HUES48 (cell line): Measurements from ENCODE around the gene TRMT1.

ENCODE experiments used
- H3K27ac ChIP-seq: one replicate; pipeline ENCODE4 v1.7.0; 2013; ENCODE audit warnings: low read depth, low read length, inconsistent platforms
- H3K27me3 ChIP-seq: 2 replicates; pipeline ENCODE4 v1.6.1; 2013; ENCODE audit warnings: mild to moderate bottlenecking, low read length; ENCODE audit not compliant: control insufficient read depth, insufficient read depth
- H3K36me3 ChIP-seq: 2 replicates; pipeline ENCODE4 v1.6.1; 2013; ENCODE audit warnings: low read length; ENCODE audit not compliant: control insufficient read depth, insufficient read depth
- H3K4me1 ChIP-seq: 2 replicates; pipeline ENCODE4 v1.6.1; 2013; ENCODE audit warnings: mild to moderate bottlenecking, low read length; ENCODE audit not compliant: control insufficient read depth, insufficient read depth
- H3K4me3 ChIP-seq: 2 replicates; pipeline ENCODE4 v1.5.1; 2013; ENCODE audit warnings: mild to moderate bottlenecking, low read depth, low read length
- H3K9ac ChIP-seq: 2 replicates; pipeline ENCODE4 v1.6.1; 2013; ENCODE audit warnings: mild to moderate bottlenecking, low read depth, low read length, moderate library complexity
- H3K9me3 ChIP-seq: 2 replicates; pipeline ENCODE4 v1.6.1; 2013; ENCODE audit warnings: low read length; ENCODE audit not compliant: control insufficient read depth, insufficient read depth

TRMT1 gene

GRCh38 chr19:13062317-13062716 is 54.2 kb downstream of the TRMT1 start:
- H3K27ac ChIP-seq = no peak overlapping the region
- H3K27me3 ChIP-seq = peaks cover 68% of the 10 kb centered on the region
- no peaks in the 10 kb centered on the region for H3K36me3 ChIP-seq
- no peak overlapping the region for H3K4me3 ChIP-seq
- H3K4me1 ChIP-seq = peaks cover 16% of the 10 kb centered on the region
- H3K9ac ChIP-seq = no peak overlapping the region
- H3K9me3 ChIP-seq = no peaks in the 10 kb centered on the region

DNA sequence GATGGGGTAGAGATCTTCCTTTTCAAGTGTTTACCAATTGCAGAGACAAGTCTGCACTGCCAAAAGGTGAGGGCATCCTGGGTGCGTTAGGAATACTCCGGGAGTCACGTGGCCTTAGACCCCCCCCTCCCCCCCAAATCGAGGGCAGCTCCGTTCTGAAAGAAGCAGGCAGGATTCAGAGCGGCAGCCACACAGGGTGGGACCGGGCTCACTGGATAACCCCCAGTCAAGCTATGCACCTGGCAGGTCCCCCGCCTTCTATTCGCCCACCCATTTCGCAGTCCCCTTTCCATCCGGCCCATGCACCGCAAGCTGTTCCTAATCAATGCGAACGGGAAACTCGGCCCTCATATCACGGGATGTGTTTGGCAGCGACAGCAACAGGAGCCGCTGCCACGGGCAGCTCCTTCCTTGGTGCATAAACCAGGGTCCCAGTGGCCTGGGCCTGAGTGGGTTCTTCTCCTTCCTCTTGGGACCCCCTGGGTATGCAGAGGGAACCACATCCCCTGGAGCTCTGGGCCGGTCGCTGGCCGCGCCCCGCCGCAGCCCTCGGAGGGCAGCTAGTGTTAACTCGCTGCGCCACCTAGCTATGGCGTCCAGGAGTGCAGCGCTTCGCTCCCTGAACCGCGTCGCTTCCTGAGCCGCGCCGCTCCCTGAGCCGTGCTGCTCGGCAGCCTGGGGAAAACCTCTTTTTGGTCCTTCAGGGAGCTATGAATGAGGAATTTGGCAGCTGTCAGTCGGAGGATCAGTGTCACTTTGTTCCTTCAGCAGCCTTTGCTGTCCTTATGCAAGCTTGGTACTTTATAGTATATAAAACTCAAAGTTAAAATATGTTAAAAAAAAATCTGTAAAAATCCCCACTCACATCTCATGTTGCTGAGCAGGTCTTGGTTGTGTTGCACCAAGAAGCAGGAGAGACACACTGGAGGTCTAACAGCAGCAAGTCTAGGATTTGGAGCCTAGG is 55.3 kb downstream of the TRMT1 start:
- peaks cover 26% of the 10 kb centered on the region for H3K4me1 ChIP-seq
- H3K9me3 ChIP-seq = no peaks in the 10 kb centered on the region
- H3K27me3 ChIP-seq = peaks cover 76% of the 10 kb centered on the region
- no peak overlapping the region for H3K9ac ChIP-seq
- H3K4me3 ChIP-seq = peak overlapping the region; percentile 51
- no peak overlapping the region for H3K27ac ChIP-seq
- H3K36me3 ChIP-seq = no peaks in the 10 kb centered on the region

- no peak overlapping the region for H3K27ac ChIP-seq
- H3K4me1 ChIP-seq = peaks cover 35% of the 10 kb centered on the region
- peaks cover 84% of the 10 kb centered on the region for H3K27me3 ChIP-seq
- no peaks in the 10 kb centered on the region for H3K9me3 ChIP-seq
- H3K4me3 ChIP-seq = peak overlapping the region; percentile 51
- H3K9ac ChIP-seq = no peak overlapping the region
- no peaks in the 10 kb centered on the region for H3K36me3 ChIP-seq
Measured at GRCh38 chr19:13060233-13060963, 56.1 kb downstream of the TRMT1 start.

GRCh38 chr19:13058951-13059660 is 57.4 kb downstream of the TRMT1 start:
- H3K27me3 ChIP-seq = peaks cover 97% of the 10 kb centered on the region
- H3K9me3 ChIP-seq = no peaks in the 10 kb centered on the region
- H3K4me3 ChIP-seq = no peak overlapping the region
- no peaks in the 10 kb centered on the region for H3K36me3 ChIP-seq
- H3K9ac ChIP-seq = no peak overlapping the region
- no peak overlapping the region for H3K27ac ChIP-seq
- peaks cover 48% of the 10 kb centered on the region for H3K4me1 ChIP-seq

- Histone ChIP-seq H3K4me1 (peaks cover 52% of the 10 kb centered on the region), H3K9ac (no peak overlapping the region), H3K4me3 (no peak overlapping the region), H3K27ac (no peak overlapping the region), H3K36me3 (no peaks in the 10 kb centered on the region), H3K9me3 (no peaks in the 10 kb centered on the region), H3K27me3 (peaks cover 100% of the 10 kb centered on the region)
Measured at GRCh38 chr19:13057744-13058143, 58.8 kb downstream of the TRMT1 start.

- H3K9ac ChIP-seq = no peak overlapping the region
- H3K4me1 ChIP-seq = peaks cover 53% of the 10 kb centered on the region
- H3K4me3 ChIP-seq = no peak overlapping the region
- H3K9me3 ChIP-seq = no peaks in the 10 kb centered on the region
- no peak overlapping the region for H3K27ac ChIP-seq
- H3K36me3 ChIP-seq = no peaks in the 10 kb centered on the region
- H3K27me3 ChIP-seq = peaks cover 100% of the 10 kb centered on the region
Measured at GRCh38 chr19:13057147-13057572, 59.4 kb downstream of the TRMT1 start.

- H3K9ac ChIP-seq = no peak overlapping the region
- peak overlapping the region; percentile 49 for H3K4me3 ChIP-seq
- H3K4me1 ChIP-seq = peaks cover 60% of the 10 kb centered on the region
- peak overlapping the region; percentile 37 for H3K27ac ChIP-seq
- no peaks in the 10 kb centered on the region for H3K9me3 ChIP-seq
- no peaks in the 10 kb centered on the region for H3K36me3 ChIP-seq
- H3K27me3 ChIP-seq = peaks cover 99% of the 10 kb centered on the region
Measured at GRCh38 chr19:13056052-13056660, 60.4 kb downstream of the TRMT1 start.

DNA sequence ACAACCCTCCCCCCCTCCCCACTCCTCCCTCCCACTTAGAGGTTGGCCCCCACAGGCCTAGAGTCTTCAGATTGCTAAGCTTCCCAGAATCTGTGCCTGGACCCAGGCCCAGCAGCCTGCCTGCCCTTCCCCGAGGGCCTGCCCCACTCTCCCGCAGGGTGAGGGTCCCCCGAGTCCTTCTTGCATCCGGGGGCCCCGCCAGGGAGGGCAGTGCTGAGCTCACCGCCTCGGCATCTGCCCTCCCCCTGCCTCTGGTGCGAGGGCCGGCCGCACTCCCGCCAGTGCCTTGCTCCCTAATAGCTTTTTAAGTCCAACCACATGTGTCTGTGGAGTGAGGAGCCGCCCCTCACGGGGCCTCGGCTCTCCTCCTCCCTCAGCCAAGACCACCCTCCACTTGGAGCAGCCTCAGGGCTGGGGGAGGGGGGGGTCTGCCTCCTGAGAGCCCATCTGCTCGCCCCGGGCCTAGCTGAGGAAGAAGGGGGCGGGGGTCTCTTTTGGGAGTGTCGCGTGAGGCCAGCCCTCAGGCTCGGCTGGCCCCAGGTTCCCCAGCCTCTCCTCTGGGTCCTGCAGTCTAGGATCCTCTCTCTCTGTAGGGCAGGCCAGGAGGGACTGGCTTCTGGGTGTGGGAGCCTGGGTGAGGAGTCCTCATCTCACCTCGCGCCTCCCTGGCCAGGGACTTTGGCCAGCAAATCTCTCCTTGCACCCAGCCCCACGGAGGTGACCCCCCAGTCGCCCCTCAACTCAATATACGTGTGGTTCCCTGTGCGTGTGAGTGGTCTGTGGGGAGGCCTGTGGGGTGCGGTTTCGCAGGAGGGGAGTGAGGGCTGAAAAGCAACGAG is 61.1 kb downstream of the TRMT1 start:
- no peaks in the 10 kb centered on the region for H3K9me3 ChIP-seq
- no peaks in the 10 kb centered on the region for H3K36me3 ChIP-seq
- peaks cover 56% of the 10 kb centered on the region for H3K4me1 ChIP-seq
- H3K9ac ChIP-seq = no peak overlapping the region
- H3K27ac ChIP-seq = peak overlapping the region; percentile 37
- H3K4me3 ChIP-seq = peak overlapping the region; percentile 49
- peaks cover 99% of the 10 kb centered on the region for H3K27me3 ChIP-seq
